ENCODE measurements around the gene PSMB7.
"Not testable (repeated sequence)": the region's sequence is repeated elsewhere in the genome, so short reads cannot be mapped to it uniquely, and the experiment has no call there.

The PSMB7 gene

DNA sequence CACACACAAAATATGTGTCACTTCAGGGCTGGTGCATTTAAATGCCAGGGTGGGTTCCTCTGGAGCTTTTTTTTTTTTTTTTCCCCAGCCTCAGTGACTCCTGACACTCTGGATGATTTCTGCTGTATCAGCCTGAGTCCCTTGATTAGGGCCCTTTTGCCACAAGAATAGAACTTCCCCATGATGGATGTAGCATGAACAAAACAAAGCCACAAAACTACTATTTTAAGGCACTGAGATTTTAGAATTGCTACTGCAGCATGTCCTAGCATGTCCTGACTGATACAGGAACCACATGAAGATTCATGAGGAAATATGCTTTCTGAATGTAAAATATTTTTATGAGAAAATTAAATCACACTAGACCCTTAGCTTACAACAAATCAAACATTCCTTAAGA lies 21.1 kb upstream of the PSMB7 start:
- TF ChIP-seq ZNF274 (IDR thresholded peaks at IDR 0.05; ENCODE audit: low read depth, low read length) (no peak), YY1 (IDR thresholded peaks at IDR 0.05; ENCODE audit: insufficient read depth, insufficient read length) (no peak), SUZ12 (IDR thresholded peaks at IDR 0.05; ENCODE audit: extremely low read depth, insufficient read depth, insufficient read length) (no peak)
- peaks cover 2% of the 10 kb centered on the region for H3K4me1 ChIP-seq (ENCODE audit: insufficient read depth, insufficient read length)
- no peak overlapping the region for H3K9ac ChIP-seq (ENCODE audit: insufficient read length, low read depth)
- H3K4me3 ChIP-seq (ENCODE audit: insufficient read length, low read depth) = no peak overlapping the region
- H3K9me3 ChIP-seq (ENCODE audit: insufficient read depth, low read length) = no peaks in the 10 kb centered on the region
- no peaks in the 10 kb centered on the region for H3K27me3 ChIP-seq (ENCODE audit: insufficient read depth, insufficient read length)
- no peaks in the 10 kb centered on the region for H3K36me3 ChIP-seq (ENCODE audit: insufficient read depth, insufficient read length, low read length)
- no peak for DNase-seq (ENCODE audit: low read depth, low spot score)

DNA sequence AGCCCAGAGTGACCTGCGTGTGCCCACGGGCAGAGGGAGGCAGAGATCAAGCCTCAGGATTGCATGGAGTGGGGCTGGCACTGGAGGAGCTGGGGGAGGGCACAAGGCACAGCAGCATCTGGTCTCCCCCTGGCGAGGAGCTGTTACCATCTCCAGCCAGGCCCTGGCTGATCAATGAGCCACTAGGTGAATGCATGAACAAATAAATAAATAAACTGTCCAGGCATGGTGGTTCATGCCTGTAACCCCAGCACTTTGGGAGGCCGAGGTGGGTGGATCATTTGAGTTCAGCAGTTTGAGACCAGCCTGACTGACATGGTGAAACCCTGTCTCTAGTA lies 14.3 kb upstream of the PSMB7 start:
- TF ChIP-seq YY1 (IDR thresholded peaks at IDR 0.05; ENCODE audit: insufficient read depth, insufficient read length) (no peak), SUZ12 (IDR thresholded peaks at IDR 0.05; ENCODE audit: extremely low read depth, insufficient read depth, insufficient read length) (no peak), ZNF274 (IDR thresholded peaks at IDR 0.05; ENCODE audit: low read depth, low read length) (no peak)
- no peaks in the 10 kb centered on the region for H3K36me3 ChIP-seq (ENCODE audit: insufficient read depth, insufficient read length, low read length)
- no peaks in the 10 kb centered on the region for H3K27me3 ChIP-seq (ENCODE audit: insufficient read depth, insufficient read length)
- H3K9ac ChIP-seq (ENCODE audit: insufficient read length, low read depth) = no peak overlapping the region
- H3K4me1 ChIP-seq (ENCODE audit: insufficient read depth, insufficient read length) = no peaks in the 10 kb centered on the region
- no peak for DNase-seq (ENCODE audit: low read depth, low spot score)
- no peak overlapping the region for H3K4me3 ChIP-seq (ENCODE audit: insufficient read length, low read depth)
- H3K9me3 ChIP-seq (ENCODE audit: insufficient read depth, low read length) = no peaks in the 10 kb centered on the region

DNA sequence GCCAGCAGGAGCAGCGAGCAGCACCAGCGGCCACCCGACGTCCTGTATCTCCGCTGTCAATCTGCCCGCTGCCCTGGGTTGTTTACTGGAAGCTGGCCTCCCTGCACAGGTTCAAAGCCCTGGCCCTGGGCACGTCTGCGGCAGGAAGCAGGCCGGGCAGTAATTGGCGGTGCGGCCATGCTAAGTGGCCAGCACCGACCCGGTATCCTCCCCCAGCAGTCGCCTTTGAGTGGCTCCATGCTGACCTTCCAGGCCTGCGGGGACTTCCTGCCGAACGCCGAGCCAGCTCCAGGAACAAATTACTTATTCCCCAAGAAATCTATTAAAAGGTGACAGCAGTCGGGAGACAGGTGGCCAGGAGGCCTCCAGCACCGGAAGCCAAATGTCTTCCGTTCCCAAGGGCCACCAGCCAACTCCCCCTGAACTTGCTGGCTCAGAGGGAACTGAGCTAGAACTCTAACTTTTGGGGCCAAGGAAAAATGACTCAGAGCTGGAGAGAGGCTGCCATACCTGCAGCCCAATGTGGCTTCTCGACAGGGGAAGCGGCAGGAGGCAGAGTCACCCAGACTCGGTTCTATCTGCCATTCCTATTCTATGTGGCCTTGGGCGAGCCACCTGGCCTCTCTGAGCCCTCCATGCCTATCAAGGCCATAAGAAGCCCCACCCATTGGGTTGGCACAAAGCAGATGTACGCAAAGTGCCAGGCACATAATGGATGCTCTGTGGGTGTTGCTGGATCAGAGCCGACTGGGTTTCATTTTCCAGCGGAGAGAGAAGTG lies 13.7 kb upstream of the PSMB7 start:
- Histone ChIP-seq H3K9me3 (ENCODE audit: insufficient read depth, low read length) (no peaks in the 10 kb centered on the region), H3K36me3 (ENCODE audit: insufficient read depth, insufficient read length, low read length) (no peaks in the 10 kb centered on the region), H3K9ac (ENCODE audit: insufficient read length, low read depth) (no peak overlapping the region), H3K4me3 (ENCODE audit: insufficient read length, low read depth) (no peak overlapping the region), H3K4me1 (ENCODE audit: insufficient read depth, insufficient read length) (no peaks in the 10 kb centered on the region), H3K27me3 (ENCODE audit: insufficient read depth, insufficient read length) (no peaks in the 10 kb centered on the region)
- no peak for DNase-seq (ENCODE audit: low read depth, low spot score)
- TF ChIP-seq YY1 (IDR thresholded peaks at IDR 0.05; ENCODE audit: insufficient read depth, insufficient read length) = no peak
- TF ChIP-seq ZNF274 (IDR thresholded peaks at IDR 0.05; ENCODE audit: low read depth, low read length) = no peak
- no peak for TF ChIP-seq SUZ12 (IDR thresholded peaks at IDR 0.05; ENCODE audit: extremely low read depth, insufficient read depth, insufficient read length)

DNA sequence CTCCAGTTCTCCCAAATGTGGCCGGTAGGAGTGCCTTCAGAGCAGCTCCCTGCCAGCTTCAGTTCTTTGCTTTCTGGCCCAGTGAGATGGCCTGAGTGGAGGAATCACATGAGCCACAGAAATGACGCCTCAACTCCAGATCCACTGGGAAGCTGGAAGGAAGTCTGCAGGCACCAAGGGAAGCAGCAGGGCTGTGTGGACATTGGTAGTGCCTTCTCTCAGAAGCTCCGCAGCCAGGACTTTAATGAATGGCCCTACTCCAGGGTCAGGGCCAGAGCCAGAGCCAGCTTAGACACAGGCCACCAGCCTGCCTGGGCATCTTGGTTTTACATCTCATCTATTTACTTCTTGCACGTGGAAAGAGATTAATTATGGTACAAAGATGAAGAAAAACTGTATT lies 12.0 kb upstream of the PSMB7 start:
- Histone ChIP-seq H3K4me3 (ENCODE audit: insufficient read length, low read depth) (no peak overlapping the region), H3K27me3 (ENCODE audit: insufficient read depth, insufficient read length) (no peaks in the 10 kb centered on the region), H3K9ac (ENCODE audit: insufficient read length, low read depth) (no peak overlapping the region), H3K36me3 (ENCODE audit: insufficient read depth, insufficient read length, low read length) (no peaks in the 10 kb centered on the region), H3K9me3 (ENCODE audit: insufficient read depth, low read length) (no peaks in the 10 kb centered on the region), H3K4me1 (ENCODE audit: insufficient read depth, insufficient read length) (no peaks in the 10 kb centered on the region)
- DNase-seq (ENCODE audit: low read depth, low spot score) = no peak
- TF ChIP-seq SUZ12 (IDR thresholded peaks at IDR 0.05; ENCODE audit: extremely low read depth, insufficient read depth, insufficient read length) (no peak), YY1 (IDR thresholded peaks at IDR 0.05; ENCODE audit: insufficient read depth, insufficient read length) (no peak), ZNF274 (IDR thresholded peaks at IDR 0.05; ENCODE audit: low read depth, low read length) (no peak)

DNA sequence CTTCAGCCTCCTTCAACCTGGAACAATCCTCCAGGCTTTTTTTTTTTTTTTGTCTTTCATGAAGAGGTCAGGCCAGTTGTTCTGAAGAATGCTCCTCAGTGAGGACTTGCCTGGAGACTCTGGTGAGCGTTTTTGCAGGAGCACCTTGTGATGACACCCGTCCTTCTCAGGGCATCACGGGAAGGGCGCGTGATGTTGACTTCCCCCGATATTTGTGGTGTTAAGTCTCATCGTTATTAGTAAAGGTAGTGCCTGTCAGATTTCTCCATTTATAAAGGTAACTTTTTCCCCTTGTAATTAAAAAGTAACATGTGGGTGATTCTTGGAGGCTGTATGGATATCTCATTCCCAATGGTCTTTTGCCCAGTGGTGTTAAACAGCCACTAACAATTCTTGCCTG lies 11.1 kb upstream of the PSMB7 start:
- no peaks in the 10 kb centered on the region for H3K36me3 ChIP-seq (ENCODE audit: insufficient read depth, insufficient read length, low read length)
- H3K4me1 ChIP-seq (ENCODE audit: insufficient read depth, insufficient read length) = no peaks in the 10 kb centered on the region
- no peak overlapping the region for H3K9ac ChIP-seq (ENCODE audit: insufficient read length, low read depth)
- no peak for DNase-seq (ENCODE audit: low read depth, low spot score)
- no peaks in the 10 kb centered on the region for H3K9me3 ChIP-seq (ENCODE audit: insufficient read depth, low read length)
- TF ChIP-seq ZNF274 (IDR thresholded peaks at IDR 0.05; ENCODE audit: low read depth, low read length) = no peak
- TF ChIP-seq SUZ12 (IDR thresholded peaks at IDR 0.05; ENCODE audit: extremely low read depth, insufficient read depth, insufficient read length) = no peak
- no peak for TF ChIP-seq YY1 (IDR thresholded peaks at IDR 0.05; ENCODE audit: insufficient read depth, insufficient read length)
- H3K4me3 ChIP-seq (ENCODE audit: insufficient read length, low read depth) = no peak overlapping the region
- H3K27me3 ChIP-seq (ENCODE audit: insufficient read depth, insufficient read length) = no peaks in the 10 kb centered on the region

DNA sequence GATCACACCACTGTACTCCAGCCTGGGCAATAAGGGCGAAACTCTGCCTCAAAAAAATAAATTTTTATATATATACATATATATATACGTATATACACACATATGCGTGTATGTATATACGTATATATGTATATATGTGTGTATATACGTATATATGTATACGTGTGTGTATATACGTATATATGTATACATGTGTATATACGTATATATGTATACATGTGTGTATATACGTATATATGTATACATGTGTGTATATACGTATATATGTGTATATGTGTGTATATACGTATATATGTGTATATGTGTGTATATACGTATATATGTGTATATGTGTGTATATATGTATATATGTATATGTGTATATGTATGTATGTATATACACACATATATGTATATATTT lies 10.5 kb upstream of the PSMB7 start:
- H3K36me3 ChIP-seq (ENCODE audit: insufficient read depth, insufficient read length, low read length); H3K27me3 ChIP-seq (ENCODE audit: insufficient read depth, insufficient read length); DNase-seq (ENCODE audit: low read depth, low spot score); H3K9me3 ChIP-seq (ENCODE audit: insufficient read depth, low read length); H3K9ac ChIP-seq (ENCODE audit: insufficient read length, low read depth); H3K4me1 ChIP-seq (ENCODE audit: insufficient read depth, insufficient read length); H3K4me3 ChIP-seq (ENCODE audit: insufficient read length, low read depth): not testable (repeated sequence)

DNA sequence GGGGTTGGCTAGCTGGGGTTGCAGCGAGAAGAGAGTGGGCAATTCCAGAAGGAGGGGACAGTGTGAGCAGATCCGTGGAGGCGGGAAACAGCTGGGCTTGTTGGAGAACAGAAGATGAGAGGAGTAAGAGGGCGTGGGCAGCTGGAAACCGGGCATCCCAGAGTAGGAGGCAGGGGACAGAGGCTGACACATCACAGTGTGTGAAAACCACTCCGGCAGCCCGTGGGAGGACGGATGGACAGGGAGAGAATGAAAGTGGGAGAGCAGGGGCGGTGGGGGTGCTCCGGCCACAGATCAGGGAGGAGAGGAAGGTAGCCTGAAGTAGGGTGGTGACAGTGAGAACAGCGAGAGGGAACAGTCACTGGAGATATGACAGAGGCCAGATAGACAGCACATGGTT lies 8.3 kb upstream of the PSMB7 start:
- no peak overlapping the region for H3K9ac ChIP-seq (ENCODE audit: insufficient read length, low read depth)
- H3K36me3 ChIP-seq (ENCODE audit: insufficient read depth, insufficient read length, low read length) = no peaks in the 10 kb centered on the region
- H3K9me3 ChIP-seq (ENCODE audit: insufficient read depth, low read length) = no peaks in the 10 kb centered on the region
- no peak overlapping the region for H3K4me3 ChIP-seq (ENCODE audit: insufficient read length, low read depth)
- TF ChIP-seq YY1 (IDR thresholded peaks at IDR 0.05; ENCODE audit: insufficient read depth, insufficient read length) (no peak), ZNF274 (IDR thresholded peaks at IDR 0.05; ENCODE audit: low read depth, low read length) (no peak), SUZ12 (IDR thresholded peaks at IDR 0.05; ENCODE audit: extremely low read depth, insufficient read depth, insufficient read length) (no peak)
- no peaks in the 10 kb centered on the region for H3K27me3 ChIP-seq (ENCODE audit: insufficient read depth, insufficient read length)
- DNase-seq (ENCODE audit: low read depth, low spot score) = no peak
- peaks cover 6% of the 10 kb centered on the region for H3K4me1 ChIP-seq (ENCODE audit: insufficient read depth, insufficient read length)
